Measurements from ENCODE around the gene LINGO4. TPM values are rescaled to one million over a fixed set of nuclear protein-coding genes. Genes with fewer than 3 reads are reported as not detected.

LINGO4 gene
- total and polyA plus RNA-seq, 2 of the 13 experiments (the other 11 are each of a cell fraction or from before 2014, with no cell fraction given): 0.02 to 0.05 TPM

DNA sequence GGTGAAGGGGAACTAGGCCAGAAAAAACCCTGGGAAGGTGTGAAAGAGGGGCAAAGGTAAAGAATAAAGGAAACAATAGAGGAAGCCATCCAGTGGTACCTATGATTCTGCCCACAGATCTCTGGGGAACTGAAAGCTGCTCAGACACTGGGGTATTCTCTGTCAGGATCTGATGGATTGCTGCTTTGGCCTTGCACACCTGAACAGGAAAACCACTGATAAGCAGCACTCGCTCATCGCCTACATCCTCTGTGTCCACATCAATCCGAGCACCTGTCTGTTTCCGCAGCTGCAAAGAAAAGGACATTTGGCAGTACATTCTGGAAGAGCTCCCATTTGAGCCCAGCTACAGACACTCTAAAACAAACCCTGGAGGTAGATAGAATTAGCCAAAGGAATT lies 25.4 kb downstream of the LINGO4 start (continued):
- TF ChIP-seq, protein P1, sequence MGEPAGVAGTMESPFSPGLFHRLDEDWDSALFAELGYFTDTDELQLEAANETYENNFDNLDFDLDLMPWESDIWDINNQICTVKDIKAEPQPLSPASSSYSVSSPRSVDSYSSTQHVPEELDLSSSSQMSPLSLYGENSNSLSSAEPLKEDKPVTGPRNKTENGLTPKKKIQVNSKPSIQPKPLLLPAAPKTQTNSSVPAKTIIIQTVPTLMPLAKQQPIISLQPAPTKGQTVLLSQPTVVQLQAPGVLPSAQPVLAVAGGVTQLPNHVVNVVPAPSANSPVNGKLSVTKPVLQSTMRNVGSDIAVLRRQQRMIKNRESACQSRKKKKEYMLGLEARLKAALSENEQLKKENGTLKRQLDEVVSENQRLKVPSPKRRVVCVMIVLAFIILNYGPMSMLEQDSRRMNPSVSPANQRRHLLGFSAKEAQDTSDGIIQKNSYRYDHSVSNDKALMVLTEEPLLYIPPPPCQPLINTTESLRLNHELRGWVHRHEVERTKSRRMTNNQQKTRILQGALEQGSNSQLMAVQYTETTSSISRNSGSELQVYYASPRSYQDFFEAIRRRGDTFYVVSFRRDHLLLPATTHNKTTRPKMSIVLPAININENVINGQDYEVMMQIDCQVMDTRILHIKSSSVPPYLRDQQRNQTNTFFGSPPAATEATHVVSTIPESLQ (CRISPR knock-in tag; conservative IDR thresholded peaks at IDR 0.05): no peak
- TF ChIP-seq DR1 (CRISPR knock-in tag; IDR thresholded peaks at IDR 0.05): no peak
- TF ChIP-seq, protein P2, sequence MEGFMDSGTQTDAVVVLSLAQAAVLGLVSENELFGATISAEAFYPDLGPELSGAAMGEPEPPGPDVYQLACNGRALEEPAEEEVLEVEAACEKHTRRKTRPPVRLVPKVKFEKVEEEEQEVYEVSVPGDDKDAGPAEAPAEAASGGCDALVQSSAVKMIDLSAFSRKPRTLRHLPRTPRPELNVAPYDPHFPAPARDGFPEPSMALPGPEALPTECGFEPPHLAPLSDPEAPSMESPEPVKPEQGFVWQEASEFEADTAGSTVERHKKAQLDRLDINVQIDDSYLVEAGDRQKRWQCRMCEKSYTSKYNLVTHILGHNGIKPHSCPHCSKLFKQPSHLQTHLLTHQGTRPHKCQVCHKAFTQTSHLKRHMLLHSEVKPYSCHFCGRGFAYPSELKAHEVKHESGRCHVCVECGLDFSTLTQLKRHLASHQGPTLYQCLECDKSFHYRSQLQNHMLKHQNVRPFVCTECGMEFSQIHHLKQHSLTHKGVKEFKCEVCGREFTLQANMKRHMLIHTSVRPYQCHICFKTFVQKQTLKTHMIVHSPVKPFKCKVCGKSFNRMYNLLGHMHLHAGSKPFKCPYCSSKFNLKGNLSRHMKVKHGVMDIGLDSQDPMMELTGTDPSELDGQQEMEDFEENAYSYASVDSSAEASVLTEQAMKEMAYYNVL (CRISPR knock-in tag; IDR thresholded peaks at IDR 0.05; ENCODE audit: borderline replicate concordance): no peak
- no peak for TF ChIP-seq ZNF432 (CRISPR knock-in tag; IDR thresholded peaks at IDR 0.05; ENCODE audit: borderline replicate concordance)
- TF ChIP-seq MYNN (CRISPR knock-in tag; IDR thresholded peaks at IDR 0.05; ENCODE audit: low read depth): no peak
- no peak for TF ChIP-seq TBX3 (IDR thresholded peaks at IDR 0.05; ENCODE audit: borderline replicate concordance)
- TF ChIP-seq DNMT3B (CRISPR knock-in tag; conservative IDR thresholded peaks at IDR 0.05): no peak
- no peak for TF ChIP-seq ATF7 (IDR thresholded peaks at IDR 0.05)
- no peak for TF ChIP-seq ATF7 (CRISPR knock-in tag; IDR thresholded peaks at IDR 0.05)
- TF ChIP-seq, protein P3, sequence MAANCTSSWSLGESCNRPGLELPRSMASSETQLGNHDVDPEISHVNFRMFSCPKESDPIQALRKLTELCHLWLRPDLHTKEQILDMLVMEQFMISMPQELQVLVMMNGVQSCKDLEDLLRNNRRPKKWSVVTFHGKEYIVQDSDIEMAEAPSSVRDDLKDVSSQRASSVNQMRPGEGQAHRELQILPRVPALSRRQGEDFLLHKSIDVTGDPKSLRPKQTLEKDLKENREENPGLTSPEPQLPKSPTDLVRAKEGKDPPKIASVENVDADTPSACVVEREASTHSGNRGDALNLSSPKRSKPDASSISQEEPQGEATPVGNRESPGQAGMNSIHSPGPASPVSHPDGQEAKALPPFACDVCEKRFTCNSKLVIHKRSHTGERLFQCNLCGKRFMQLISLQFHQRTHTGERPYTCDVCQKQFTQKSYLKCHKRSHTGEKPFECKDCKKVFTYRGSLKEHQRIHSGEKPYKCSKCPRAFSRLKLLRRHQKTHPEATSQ (CRISPR knock-in tag; IDR thresholded peaks at IDR 0.05; ENCODE audit: borderline replicate concordance): no peak

Measured in HepG2 (cell line).